IPS-15b (cell line): ENCODE measurements around the gene GMIP.
"Not testable (repeated sequence)": the region's sequence is repeated elsewhere in the genome, so short reads cannot be mapped to it uniquely, and the experiment has no call there.

Source experiments
- H3K27me3 ChIP-seq: one replicate; pipeline ENCODE4 v1.6.1; 2013; ENCODE audit warnings: low read length; ENCODE audit not compliant: control insufficient read depth, insufficient read depth
- H3K36me3 ChIP-seq: one replicate; pipeline ENCODE4 v1.6.1; 2013; ENCODE audit warnings: low read length; ENCODE audit not compliant: control insufficient read depth, insufficient read depth
- H3K4me1 ChIP-seq: one replicate; pipeline ENCODE4 v1.6.1; 2013; ENCODE audit warnings: mild to moderate bottlenecking, low read length; ENCODE audit not compliant: control insufficient read depth, insufficient read depth
- H3K4me3 ChIP-seq: one replicate; pipeline ENCODE4 v1.5.1; 2013; ENCODE audit warnings: low read depth, low read length
- H3K9ac ChIP-seq: one replicate; pipeline ENCODE4 v1.6.1; 2013; ENCODE audit warnings: low read depth, mild to moderate bottlenecking, low read length
- H3K9me3 ChIP-seq: one replicate; pipeline ENCODE4 v1.6.1; 2013; ENCODE audit warnings: mild to moderate bottlenecking, low read length; ENCODE audit not compliant: control insufficient read depth, insufficient read depth

Gene GMIP

GRCh38 chr19:19618219-19619051 is 25.0 kb downstream of the GMIP start, which contains the start of gene PBX4:
TSS of gene PBX4 (minus strand) at chr19:19618687. CDS start at chr19:19618629, 58 bp downstream.
- Histone ChIP-seq H3K9ac (peak within 1 kb of the TSS; percentile 54), H3K27me3 (peaks cover 13% of the 10 kb centered on the region), H3K36me3 (peaks cover 3% of the 10 kb centered on the region), H3K4me3 (peak within 1 kb of the TSS; percentile 69), H3K4me1 (peaks cover 2% of the 10 kb centered on the region), H3K9me3 (no peaks in the 10 kb centered on the region)

DNA sequence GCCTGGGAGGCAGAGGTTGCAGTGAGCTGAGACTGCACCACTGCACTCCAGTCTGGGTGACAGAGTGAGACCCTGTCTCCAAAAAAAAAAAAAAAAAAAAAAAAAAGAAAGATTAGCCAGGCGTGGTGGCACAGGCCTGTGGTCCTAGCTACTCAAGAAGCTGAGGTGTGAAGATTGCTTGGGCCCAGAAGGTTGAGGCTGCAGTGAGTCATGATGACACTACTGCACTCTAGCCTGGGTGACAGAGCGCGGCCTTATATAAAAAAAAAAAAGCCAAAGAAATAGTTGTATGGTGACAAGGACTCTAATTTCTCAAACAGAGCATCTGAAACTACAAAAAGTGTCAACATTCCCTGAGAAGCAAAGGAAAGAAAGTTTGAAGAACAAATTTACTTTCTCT is 28.4 kb downstream of the GMIP start:
- Histone ChIP-seq H3K9ac (no peak overlapping the region), H3K36me3 (no peaks in the 10 kb centered on the region), H3K4me3 (no peak overlapping the region), H3K9me3 (no peaks in the 10 kb centered on the region), H3K27me3 (peaks cover 13% of the 10 kb centered on the region), H3K4me1 (peaks cover 2% of the 10 kb centered on the region)

DNA sequence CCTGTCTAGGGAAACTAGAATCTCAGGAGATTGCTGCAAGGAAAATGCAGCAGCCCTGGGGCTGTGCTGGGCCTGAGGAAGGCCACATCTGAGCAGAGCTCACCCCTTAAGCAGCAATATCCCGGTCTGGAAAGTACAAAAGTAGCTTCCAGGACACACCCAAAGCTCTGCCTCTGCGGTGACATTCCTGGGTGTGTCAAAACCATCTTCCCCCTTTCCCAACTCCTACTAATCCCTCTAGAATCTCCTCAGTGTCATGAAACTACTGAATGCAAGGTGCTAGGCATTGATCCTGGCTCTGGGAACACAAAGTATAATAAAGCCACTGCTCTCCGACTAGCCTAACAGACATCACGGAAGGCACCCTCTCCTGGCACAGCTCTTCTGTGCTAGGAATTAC is 30.0 kb downstream of the GMIP start:
- H3K9ac ChIP-seq = no peak overlapping the region
- no peak overlapping the region for H3K4me3 ChIP-seq
- H3K36me3 ChIP-seq = no peaks in the 10 kb centered on the region
- no peaks in the 10 kb centered on the region for H3K4me1 ChIP-seq
- no peaks in the 10 kb centered on the region for H3K9me3 ChIP-seq
- peaks cover 10% of the 10 kb centered on the region for H3K27me3 ChIP-seq

GRCh38 chr19:19610376-19611202 is 32.9 kb downstream of the GMIP start:
- Histone ChIP-seq H3K4me1 (no peaks in the 10 kb centered on the region), H3K27me3 (no peaks in the 10 kb centered on the region), H3K4me3 (no peak overlapping the region), H3K9me3 (no peaks in the 10 kb centered on the region), H3K9ac (no peak overlapping the region), H3K36me3 (peaks cover 2% of the 10 kb centered on the region)

DNA sequence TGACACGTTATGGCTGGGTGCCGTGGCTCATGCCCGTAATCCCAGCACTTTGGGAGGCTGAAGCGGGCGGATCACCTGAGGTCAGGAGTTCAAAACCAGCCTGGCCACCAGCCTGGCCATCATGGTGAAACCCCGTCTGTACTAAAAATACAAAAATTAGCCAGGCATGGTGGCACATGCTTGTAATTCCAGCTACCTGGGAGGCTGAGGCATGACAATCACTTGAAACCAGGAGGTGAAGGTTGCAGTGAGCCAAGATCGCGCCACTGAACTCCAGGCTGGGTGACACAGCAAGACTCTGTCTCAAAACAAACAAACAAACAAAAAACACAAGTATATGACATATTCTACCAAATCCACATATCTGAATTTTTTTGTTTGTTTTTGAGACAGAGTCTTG is 36.8 kb downstream of the GMIP start:
- not testable (repeated sequence) for H3K27me3 ChIP-seq, H3K36me3 ChIP-seq, H3K9me3 ChIP-seq, H3K4me3 ChIP-seq, H3K4me1 ChIP-seq, H3K9ac ChIP-seq

- Histone ChIP-seq H3K9ac (no peak overlapping the region), H3K36me3 (peaks cover 2% of the 10 kb centered on the region), H3K4me1 (no peaks in the 10 kb centered on the region), H3K9me3 (no peaks in the 10 kb centered on the region), H3K4me3 (no peak overlapping the region), H3K27me3 (no peaks in the 10 kb centered on the region)
Measured at GRCh38 chr19:19606021-19606420, 37.4 kb downstream of the GMIP start.

DNA sequence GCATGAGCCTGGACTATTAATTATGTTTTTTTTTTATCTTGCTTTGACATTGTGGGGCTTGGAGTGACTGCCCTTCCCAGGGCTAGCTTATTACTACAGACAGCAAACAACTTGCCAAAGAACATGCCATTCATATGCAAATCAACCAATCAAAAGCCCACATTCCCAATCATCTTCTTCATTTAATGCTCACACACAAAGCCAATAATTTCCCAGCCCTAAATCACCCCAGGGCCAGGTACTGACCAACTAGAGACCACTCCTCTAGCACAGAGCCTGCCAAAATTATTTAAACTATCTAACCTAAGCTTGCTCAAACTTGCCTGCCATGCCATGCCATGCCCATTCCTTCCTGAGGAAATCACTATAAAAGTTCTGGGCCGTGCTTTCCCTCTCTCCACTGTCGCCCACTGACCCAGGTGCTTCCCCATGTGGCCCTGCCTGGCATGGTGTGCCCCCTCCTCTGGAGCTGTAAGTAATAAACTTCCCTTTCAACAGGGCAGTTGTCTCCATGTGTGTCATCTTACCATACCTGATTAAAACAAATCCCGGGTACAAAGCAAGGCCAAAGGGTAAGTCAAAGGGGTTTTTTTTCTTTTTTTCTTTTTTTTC is 40.6 kb downstream of the GMIP start:
- H3K4me1 ChIP-seq = no peaks in the 10 kb centered on the region
- peaks cover under 1% of the 10 kb centered on the region for H3K36me3 ChIP-seq
- H3K27me3 ChIP-seq = no peaks in the 10 kb centered on the region
- H3K9ac ChIP-seq = no peak overlapping the region
- H3K4me3 ChIP-seq = no peak overlapping the region
- no peaks in the 10 kb centered on the region for H3K9me3 ChIP-seq

- Histone ChIP-seq H3K36me3 (no peaks in the 10 kb centered on the region), H3K9me3 (no peaks in the 10 kb centered on the region), H3K27me3 (no peaks in the 10 kb centered on the region), H3K4me1 (no peaks in the 10 kb centered on the region), H3K4me3 (no peak overlapping the region), H3K9ac (no peak overlapping the region)
Measured at GRCh38 chr19:19602136-19602712, 41.2 kb downstream of the GMIP start.

GRCh38 chr19:19600793-19601330 is 42.6 kb downstream of the GMIP start:
- H3K36me3 ChIP-seq = no peaks in the 10 kb centered on the region
- H3K9me3 ChIP-seq = no peaks in the 10 kb centered on the region
- no peak overlapping the region for H3K9ac ChIP-seq
- H3K27me3 ChIP-seq = no peaks in the 10 kb centered on the region
- H3K4me3 ChIP-seq = no peak overlapping the region
- H3K4me1 ChIP-seq = no peaks in the 10 kb centered on the region

DNA sequence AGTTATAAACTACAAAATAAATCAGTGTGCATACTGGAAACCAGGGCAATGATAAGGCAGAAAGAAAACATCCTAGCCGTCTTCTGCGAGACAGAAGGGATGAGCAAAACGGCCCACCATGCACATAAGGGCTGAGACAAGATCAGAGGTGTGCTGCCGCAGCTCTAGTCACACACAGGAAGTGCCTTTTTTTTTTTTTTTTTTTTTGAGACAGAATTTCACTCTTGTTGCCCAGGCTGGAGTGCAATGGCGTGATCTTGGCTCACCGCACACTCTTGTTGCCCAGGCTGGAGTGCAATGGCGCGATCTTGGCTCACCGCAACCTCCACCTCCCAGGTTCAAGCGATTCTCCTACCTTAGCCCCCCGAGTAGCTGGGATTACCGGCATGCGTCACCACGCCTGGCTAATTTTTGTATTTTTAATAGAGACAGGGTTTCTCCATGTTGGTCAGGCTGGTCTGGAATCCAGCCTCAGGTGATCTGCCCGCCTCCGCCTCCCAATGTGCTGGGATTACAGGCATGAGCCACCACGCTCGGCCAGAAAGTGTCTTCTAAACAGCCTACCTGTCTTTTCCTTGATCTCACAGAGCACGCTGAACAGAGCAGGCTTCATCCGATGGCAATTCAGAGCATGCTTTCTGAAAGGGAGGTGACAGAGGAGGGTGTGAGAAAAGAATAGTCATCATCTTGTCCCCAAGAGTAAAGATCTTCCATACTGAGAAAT is 44.6 kb downstream of the GMIP start:
- not testable (repeated sequence) for H3K27me3 ChIP-seq, H3K4me3 ChIP-seq, H3K9ac ChIP-seq, H3K36me3 ChIP-seq, H3K9me3 ChIP-seq, H3K4me1 ChIP-seq

DNA sequence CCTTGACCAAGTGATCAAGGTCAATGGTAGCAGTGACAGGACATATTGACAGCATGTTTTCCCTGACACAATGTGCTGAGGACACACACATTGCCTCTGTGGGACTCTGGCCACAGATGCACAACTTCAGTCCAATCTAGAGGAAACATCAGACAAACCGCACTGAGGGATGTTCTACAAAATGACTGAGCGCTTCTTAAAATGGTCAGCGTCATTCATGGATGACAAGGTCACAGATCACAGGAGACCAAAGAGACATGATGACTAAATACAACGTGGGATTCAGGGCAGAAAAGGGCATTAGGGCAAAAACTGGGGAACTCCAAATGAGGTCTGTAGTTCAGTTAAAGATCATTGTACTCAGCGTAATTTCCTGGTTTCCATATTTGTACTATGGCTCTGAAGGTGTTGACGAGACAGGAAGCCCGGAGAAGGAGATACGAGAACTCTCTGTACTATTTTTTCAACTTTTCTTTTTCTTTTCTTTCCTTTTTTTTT is 45.6 kb downstream of the GMIP start:
- no peaks in the 10 kb centered on the region for H3K9me3 ChIP-seq
- H3K4me1 ChIP-seq = no peaks in the 10 kb centered on the region
- no peaks in the 10 kb centered on the region for H3K36me3 ChIP-seq
- H3K4me3 ChIP-seq = no peak overlapping the region
- no peaks in the 10 kb centered on the region for H3K27me3 ChIP-seq
- no peak overlapping the region for H3K9ac ChIP-seq
